HG02642 (cell line): ENCODE results near the gene LMO1.

ENCODE experiments used
- ATAC-seq: cut with Tn5 transposase; IDR thresholded peaks from one replicate; pipeline ENCODE4 v1.9.1; 2021; ENCODE audit warnings: mild to moderate bottlenecking; ENCODE audit not compliant: unreplicated experiment, poor library complexity

LMO1 gene

DNA sequence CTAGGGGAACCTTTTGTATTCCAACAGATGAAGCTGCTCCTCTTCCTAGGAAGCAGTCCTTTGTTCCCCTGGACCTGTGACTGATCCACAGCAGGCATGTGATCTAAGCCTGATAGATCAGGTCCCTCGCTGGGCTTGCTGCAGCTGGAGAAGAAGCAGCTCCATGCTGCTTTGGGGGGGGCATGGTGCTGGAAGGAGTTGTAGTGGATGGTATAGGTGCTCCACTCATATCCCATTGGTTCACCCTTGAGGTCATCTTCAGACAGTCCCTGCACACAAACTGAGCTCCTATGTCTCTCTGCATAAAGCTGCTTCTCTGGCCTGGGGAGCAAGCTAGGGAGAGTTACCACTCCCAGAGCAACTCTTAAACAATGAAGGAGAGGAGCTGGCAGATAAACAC is 85.4 kb downstream of the LMO1 start:
- ATAC-seq: no peak

DNA sequence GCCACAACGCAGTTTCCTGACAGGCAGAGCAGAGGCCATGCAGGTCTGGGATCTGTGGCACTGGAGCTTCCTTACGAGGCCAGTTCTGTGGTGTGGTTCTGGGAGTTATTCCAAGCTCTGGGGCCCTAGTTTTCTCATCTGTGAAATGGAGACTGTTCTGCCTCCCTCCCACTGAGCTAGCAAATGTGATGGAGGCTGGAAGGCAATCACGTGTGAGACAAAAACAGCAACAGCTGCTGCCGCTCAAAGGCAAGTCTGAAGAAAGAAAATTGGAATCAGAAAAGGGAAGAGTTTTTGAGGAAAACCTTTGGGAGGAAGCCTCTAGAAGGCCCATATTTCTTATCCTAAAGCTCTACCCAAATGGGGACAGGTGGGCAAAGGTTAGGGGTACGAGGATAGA is 86.5 kb downstream of the LMO1 start:
- no peak for ATAC-seq
